ENCODE data around the gene NBPF8. TPM values are rescaled to one million over a fixed set of nuclear protein-coding genes. Genes with fewer than 3 reads are reported as not detected.

The NBPF8 gene, protein sequence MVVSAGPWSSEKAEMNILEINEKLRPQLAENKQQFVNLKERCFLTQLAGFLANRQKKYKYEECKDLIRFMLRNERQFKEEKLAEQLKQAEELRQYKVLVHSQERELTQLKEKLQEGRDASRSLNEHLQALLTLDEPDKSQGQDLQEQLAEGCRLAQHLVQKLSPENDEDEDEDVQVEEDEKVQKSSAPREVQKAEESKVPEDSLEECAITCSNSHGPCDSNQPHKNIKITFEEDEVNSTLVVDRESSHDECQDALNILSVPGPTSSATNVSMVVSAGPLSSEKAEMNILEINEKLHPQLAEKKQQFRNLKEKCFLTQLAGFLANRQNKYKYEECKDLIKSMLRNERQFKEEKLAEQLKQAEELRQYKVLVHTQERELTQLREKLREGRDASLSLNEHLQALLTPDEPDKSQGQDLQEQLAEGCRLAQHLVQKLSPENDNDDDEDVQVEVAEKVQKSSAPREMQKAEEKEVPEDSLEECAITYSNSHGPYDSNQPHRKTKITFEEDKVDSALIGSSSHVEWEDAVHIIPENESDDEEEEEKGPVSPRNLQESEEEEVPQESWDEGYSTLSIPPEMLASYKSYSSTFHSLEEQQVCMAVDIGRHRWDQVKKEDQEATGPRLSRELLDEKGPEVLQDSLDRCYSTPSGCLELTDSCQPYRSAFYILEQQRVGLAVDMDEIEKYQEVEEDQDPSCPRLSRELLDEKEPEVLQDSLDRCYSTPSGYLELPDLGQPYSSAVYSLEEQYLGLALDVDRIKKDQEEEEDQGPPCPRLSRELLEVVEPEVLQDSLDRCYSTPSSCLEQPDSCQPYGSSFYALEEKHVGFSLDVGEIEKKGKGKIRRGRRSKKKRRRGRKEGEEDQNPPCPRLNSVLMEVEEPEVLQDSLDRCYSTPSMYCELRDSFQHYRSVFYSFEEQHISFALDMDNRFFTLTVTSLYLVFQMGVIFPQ
- 3.8 to 5.8 TPM (median 4.6 TPM) in 5 replicates for total RNA-seq (2022; extraction: Qiagen RNA extraction)

DNA sequence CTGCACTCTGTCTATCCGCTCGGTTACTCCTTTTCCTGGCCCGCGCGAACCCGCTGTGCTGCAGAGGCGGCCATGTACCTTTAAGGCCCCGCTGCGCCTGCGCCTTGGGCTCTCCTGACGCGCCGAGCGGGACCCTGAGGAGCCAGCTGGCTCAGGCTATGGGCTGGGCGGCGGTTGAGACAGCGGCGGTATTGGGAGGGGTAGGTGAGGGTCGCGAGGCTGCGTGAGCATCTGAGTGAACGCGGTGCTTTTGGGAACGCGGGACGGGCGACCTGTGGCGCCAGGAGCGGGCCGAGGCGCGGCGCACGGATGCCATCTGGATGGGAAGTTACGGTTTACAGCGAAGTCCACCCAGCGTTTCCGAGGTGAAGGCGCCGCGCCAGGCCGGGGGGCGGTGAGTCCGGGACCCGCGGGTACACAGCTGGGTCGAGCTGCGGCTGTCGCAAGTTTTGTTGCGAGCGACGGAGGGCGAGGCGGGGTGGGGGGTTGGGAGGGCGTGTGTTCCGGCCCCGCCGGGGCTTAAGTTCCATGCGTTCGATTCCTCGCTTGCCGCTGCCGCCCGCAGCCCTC lies at the start of gene NBPF8:
Gene NBPF8 (plus strand): TSS at position 125 of the 570 bp plus-strand sequence. CDS start 21,488 bp downstream, outside the sequence.

Other genes starting within 250 kb of the NBPF8 start
- 6.6 to 9.5 TPM (median 7.6 TPM) in 5 replicates for gene SEC22B, start 238.5 kb upstream of the NBPF8 start, total RNA-seq (2022; extraction: Qiagen RNA extraction)